ENCODE measurements around the gene JAG1.

JAG1 gene

DNA sequence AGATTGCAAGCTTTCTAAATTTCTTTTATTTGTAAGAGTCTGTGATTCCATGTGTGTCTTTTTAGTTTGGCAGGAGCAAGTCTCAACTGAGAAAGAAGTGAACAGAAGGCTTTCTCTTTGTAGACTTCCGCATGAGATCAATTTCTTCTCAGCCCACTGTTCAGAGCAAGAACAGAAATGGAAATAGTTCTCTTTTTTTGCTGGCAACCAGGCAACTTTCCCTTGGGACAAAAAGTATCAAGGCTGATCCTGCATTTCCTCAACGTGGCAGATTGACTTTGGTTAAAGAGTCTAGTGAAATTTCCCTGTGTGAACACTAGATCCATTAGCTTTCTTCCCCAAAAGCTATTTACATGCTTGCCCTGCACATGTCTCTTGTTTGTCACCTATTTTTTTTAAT is 46.8 kb upstream of the JAG1 start:
- TF ChIP-seq ZBTB7A (IDR thresholded peaks at IDR 0.05; ENCODE audit: low read depth) (no peak), EP300 (IDR thresholded peaks at IDR 0.05; ENCODE audit: borderline replicate concordance) (no peak)

DNA sequence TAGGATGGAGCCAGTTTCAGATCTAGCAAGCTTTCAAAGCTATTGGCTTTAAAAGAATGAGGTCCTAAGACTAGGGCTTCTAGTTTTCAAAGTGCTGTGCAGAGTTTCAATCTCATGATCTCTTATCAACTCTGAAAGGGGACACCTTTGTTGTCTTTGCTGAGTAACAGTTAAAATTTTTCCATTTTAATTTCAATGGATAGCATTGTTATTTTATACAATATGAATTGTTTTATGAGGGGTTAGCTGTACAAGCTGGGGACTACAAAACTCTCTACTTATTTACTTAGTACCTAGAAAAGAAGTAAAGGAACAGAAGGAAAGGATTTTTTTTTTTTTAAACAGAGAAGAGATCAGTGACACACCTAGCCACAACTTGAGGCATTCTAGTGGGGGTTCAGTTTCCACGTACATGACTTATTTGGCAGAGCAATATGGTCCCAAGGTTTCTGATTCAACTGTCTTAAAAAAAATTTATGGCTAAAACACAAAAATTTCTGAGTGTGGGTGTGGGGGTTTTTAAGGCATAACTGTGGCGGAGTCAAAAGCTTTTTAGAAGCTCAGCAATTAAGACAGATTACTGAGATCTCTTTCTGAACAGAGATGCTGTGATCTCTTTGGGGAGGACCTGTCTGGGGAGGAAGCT is 46.1 kb upstream of the JAG1 start:
- TF ChIP-seq, protein P1, sequence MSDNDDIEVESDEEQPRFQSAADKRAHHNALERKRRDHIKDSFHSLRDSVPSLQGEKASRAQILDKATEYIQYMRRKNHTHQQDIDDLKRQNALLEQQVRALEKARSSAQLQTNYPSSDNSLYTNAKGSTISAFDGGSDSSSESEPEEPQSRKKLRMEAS (IDR thresholded peaks at IDR 0.05) = no peak
- no peak for TF ChIP-seq TAF1 (IDR thresholded peaks at IDR 0.05; ENCODE audit: low read depth)
- TF ChIP-seq, protein P2, sequence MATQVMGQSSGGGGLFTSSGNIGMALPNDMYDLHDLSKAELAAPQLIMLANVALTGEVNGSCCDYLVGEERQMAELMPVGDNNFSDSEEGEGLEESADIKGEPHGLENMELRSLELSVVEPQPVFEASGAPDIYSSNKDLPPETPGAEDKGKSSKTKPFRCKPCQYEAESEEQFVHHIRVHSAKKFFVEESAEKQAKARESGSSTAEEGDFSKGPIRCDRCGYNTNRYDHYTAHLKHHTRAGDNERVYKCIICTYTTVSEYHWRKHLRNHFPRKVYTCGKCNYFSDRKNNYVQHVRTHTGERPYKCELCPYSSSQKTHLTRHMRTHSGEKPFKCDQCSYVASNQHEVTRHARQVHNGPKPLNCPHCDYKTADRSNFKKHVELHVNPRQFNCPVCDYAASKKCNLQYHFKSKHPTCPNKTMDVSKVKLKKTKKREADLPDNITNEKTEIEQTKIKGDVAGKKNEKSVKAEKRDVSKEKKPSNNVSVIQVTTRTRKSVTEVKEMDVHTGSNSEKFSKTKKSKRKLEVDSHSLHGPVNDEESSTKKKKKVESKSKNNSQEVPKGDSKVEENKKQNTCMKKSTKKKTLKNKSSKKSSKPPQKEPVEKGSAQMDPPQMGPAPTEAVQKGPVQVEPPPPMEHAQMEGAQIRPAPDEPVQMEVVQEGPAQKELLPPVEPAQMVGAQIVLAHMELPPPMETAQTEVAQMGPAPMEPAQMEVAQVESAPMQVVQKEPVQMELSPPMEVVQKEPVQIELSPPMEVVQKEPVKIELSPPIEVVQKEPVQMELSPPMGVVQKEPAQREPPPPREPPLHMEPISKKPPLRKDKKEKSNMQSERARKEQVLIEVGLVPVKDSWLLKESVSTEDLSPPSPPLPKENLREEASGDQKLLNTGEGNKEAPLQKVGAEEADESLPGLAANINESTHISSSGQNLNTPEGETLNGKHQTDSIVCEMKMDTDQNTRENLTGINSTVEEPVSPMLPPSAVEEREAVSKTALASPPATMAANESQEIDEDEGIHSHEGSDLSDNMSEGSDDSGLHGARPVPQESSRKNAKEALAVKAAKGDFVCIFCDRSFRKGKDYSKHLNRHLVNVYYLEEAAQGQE (IDR thresholded peaks at IDR 0.05; ENCODE audit: low read depth) = no peak
- TF ChIP-seq NFIC (IDR thresholded peaks at IDR 0.05) = no peak
- TF ChIP-seq, protein P3, sequence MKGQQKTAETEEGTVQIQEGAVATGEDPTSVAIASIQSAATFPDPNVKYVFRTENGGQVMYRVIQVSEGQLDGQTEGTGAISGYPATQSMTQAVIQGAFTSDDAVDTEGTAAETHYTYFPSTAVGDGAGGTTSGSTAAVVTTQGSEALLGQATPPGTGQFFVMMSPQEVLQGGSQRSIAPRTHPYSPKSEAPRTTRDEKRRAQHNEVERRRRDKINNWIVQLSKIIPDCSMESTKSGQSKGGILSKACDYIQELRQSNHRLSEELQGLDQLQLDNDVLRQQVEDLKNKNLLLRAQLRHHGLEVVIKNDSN (IDR thresholded peaks at IDR 0.05) = no peak
- no peak for TF ChIP-seq CEBPB (IDR thresholded peaks at IDR 0.05)
- no peak for TF ChIP-seq YY1 (IDR thresholded peaks at IDR 0.05; ENCODE audit: low read depth)
- TF ChIP-seq TCF12 (IDR thresholded peaks at IDR 0.05; ENCODE audit: low read depth) = no peak
- TF ChIP-seq ZBTB7A (IDR thresholded peaks at IDR 0.05; ENCODE audit: low read depth) = no peak
- TF ChIP-seq EP300 (IDR thresholded peaks at IDR 0.05; ENCODE audit: borderline replicate concordance) = no peak
- TF ChIP-seq RAD21 (IDR thresholded peaks at IDR 0.05; ENCODE audit: low read depth) = no peak
- no peak for TF ChIP-seq CREB1 (IDR thresholded peaks at IDR 0.05; ENCODE audit: low read depth)
- TF ChIP-seq TEAD4 (IDR thresholded peaks at IDR 0.05) = no peak
- no peak for TF ChIP-seq EGR1 (IDR thresholded peaks at IDR 0.05)
- TF ChIP-seq FOXM1 (IDR thresholded peaks at IDR 0.05; ENCODE audit: borderline replicate concordance, low read depth) = no peak

DNA sequence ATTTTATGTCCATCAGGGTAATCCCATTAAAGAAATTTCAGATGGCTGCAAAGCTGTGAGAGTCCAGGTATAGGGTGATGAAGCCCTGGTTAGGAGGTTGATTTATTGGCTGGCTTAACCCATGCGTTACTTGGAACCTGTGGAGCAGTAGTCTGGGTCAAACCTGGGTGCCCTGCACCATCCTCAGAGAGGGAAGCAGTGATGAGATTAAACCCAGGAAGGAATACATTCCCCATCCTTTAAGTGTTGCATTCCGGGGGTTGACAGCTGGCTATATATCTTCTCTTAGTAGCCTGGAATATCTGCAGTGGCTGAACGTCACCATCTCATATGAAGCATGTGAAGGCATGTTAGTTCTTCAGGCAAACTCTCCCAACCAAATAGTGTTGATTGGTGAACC is 44.9 kb upstream of the JAG1 start:
- no peak for TF ChIP-seq CREB1 (IDR thresholded peaks at IDR 0.05; ENCODE audit: low read depth)
- TF ChIP-seq TCF12 (IDR thresholded peaks at IDR 0.05; ENCODE audit: low read depth) = no peak
- TF ChIP-seq, protein P2 (IDR thresholded peaks at IDR 0.05; ENCODE audit: low read depth) = no peak
- TF ChIP-seq EP300 (IDR thresholded peaks at IDR 0.05; ENCODE audit: borderline replicate concordance) = no peak
- TF ChIP-seq TAF1 (IDR thresholded peaks at IDR 0.05; ENCODE audit: low read depth) = no peak
- TF ChIP-seq NFIC (IDR thresholded peaks at IDR 0.05) = no peak
- no peak for TF ChIP-seq TEAD4 (IDR thresholded peaks at IDR 0.05)
- no peak for TF ChIP-seq CEBPB (IDR thresholded peaks at IDR 0.05)
- no peak for TF ChIP-seq ZBTB7A (IDR thresholded peaks at IDR 0.05; ENCODE audit: low read depth)
- TF ChIP-seq, protein P3 (IDR thresholded peaks at IDR 0.05) = no peak
- TF ChIP-seq RAD21 (IDR thresholded peaks at IDR 0.05; ENCODE audit: low read depth) = no peak
- TF ChIP-seq, protein P1 (IDR thresholded peaks at IDR 0.05) = no peak
- no peak for TF ChIP-seq EGR1 (IDR thresholded peaks at IDR 0.05)
- TF ChIP-seq YY1 (IDR thresholded peaks at IDR 0.05; ENCODE audit: low read depth) = no peak

DNA sequence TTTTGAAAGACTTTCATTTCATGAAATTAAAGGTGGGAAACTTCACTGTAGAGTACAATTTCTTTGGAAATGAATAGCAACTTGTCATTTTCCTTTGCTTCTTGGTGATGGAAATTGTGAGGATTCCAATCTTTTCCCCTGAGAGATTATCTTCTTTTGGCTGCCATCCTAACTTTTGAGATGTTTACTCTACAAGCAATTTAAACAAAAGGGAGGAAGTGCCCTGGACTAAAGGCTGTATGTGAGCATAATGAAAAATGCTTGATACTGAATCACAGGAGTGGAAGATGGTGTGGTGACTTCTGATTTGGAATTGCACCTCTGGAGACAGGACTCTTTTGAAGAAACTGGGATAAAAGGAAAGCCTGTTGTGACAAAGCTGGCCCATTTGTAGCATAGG is 43.1 kb upstream of the JAG1 start:
- TF ChIP-seq CEBPB (IDR thresholded peaks at IDR 0.05) = no peak
- no peak for TF ChIP-seq TCF12 (IDR thresholded peaks at IDR 0.05; ENCODE audit: low read depth)
- TF ChIP-seq TAF1 (IDR thresholded peaks at IDR 0.05; ENCODE audit: low read depth) = no peak
- no peak for TF ChIP-seq CREB1 (IDR thresholded peaks at IDR 0.05; ENCODE audit: low read depth)
- no peak for TF ChIP-seq RAD21 (IDR thresholded peaks at IDR 0.05; ENCODE audit: low read depth)

DNA sequence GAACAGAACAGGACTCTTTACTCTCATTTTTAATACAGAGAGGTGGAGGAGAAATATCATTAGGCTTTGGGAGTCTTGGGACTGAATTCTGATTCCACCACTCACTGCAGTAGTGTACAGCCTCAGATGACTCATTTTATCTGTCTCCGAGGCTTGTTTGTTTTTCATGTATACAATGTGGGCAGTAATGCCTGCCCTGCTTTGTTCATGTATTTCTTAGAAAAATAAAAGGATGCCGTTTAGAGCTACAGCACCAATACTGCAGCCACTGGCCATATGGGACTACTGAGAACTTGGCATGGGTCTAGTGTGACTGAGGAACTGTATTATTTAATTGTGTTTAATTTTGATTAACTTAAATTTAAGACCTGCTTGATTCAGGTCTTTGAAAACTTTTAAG is 41.2 kb upstream of the JAG1 start:
- no peak for TF ChIP-seq TCF12 (IDR thresholded peaks at IDR 0.05; ENCODE audit: low read depth)
- no peak for TF ChIP-seq TEAD4 (IDR thresholded peaks at IDR 0.05)
- no peak for TF ChIP-seq EP300 (IDR thresholded peaks at IDR 0.05; ENCODE audit: borderline replicate concordance)
- TF ChIP-seq ZBTB7A (IDR thresholded peaks at IDR 0.05; ENCODE audit: low read depth) = no peak
- TF ChIP-seq, protein P3 (IDR thresholded peaks at IDR 0.05) = no peak

All from Ishikawa (cell line).